HCT116 (cell line): ENCODE results near the gene MIA2.

Source experiments
- CEBPB ChIP-seq: IDR thresholded peaks from 2 replicates; pipeline ENCODE4 v1.6.1; 2012; ENCODE audit warnings: low read depth
- CTCF ChIP-seq, 3 experiments: fragments of 200-600 bp in 1 of 3; sonication (generic) in 1 of 3; IDR thresholded peaks in 2 of 3; conservative IDR thresholded peaks in 1 of 3; 2 replicates each; pipeline ENCODE4 v1.5.1; 2012 to 2017; ENCODE audit warnings: low read depth in 2 of 3, low read length in 2 of 3, antibody characterized with exemption in 1 of 3, borderline replicate concordance in 1 of 3, control low read depth in 1 of 3, mild to moderate bottlenecking in 1 of 3, mixed read lengths in 1 of 3, mixed run types in 1 of 3, moderate library complexity in 1 of 3; ENCODE audit not compliant: insufficient read depth in 1 of 3
- ELF1 ChIP-seq: IDR thresholded peaks from 2 replicates; pipeline ENCODE4 v1.6.1; 2012; ENCODE audit warnings: low read depth, borderline replicate concordance
- EZH2phosphoT487 ChIP-seq: fragments of 200-600 bp; IDR thresholded peaks from 2 replicates; pipeline ENCODE4 v1.6.1; 2018; ENCODE audit warnings: antibody characterized with exemption, borderline replicate concordance
- RAD21 ChIP-seq: IDR thresholded peaks from 2 replicates; pipeline ENCODE4 v1.6.1; 2012; ENCODE audit warnings: low read depth, mild to moderate bottlenecking
- SP1 ChIP-seq: IDR thresholded peaks from 2 replicates; pipeline ENCODE4 v1.6.1; 2012; ENCODE audit warnings: low read depth

DNA sequence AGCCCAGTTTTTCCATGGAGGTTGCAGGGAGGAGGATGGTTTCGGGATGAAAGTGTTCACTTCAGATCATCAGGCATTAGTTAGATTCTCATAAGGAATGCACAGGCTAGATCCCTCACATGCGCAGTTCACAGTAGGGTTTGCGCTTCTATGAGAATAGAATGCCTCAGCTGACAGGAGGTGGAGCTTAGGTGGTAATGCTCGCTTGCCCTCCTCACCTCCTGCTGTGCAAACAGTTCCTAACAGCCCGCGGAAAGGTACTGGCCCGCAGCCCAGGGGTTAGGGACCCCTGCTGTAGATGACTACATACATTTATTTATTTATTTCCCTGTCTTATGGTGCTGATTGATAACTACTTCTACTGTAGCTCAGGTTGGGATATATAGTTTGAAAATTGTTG lies 105.3 kb downstream of the MIA2 start:
- TF ChIP-seq ELF1 (no peak), CTCF (IDR thresholded peaks at IDR 0.05 in 2 of 3, conservative IDR thresholded peaks at IDR 0.05 in 1 of 3; ENCODE audit: borderline replicate concordance in 1 of 3, insufficient read depth in 1 of 3, low read depth in 2 of 3, low read length in 2 of 3) (no peak), EZH2phosphoT487 (no peak), SP1 (no peak), CEBPB (no peak), RAD21 (no peak)
